Endodermal cell (in vitro differentiated cells): ENCODE results near the gene CPN2. TPM values are rescaled to one million over a fixed set of nuclear protein-coding genes. Genes with fewer than 3 reads are reported as not detected.

Source experiments
- DNase-seq: peaks from one replicate; pipeline ENCODE4 v3.0.0-alpha.2; 2017
- H3K27ac ChIP-seq: 2 replicates; pipeline ENCODE4 v1.5.1; 2013; ENCODE audit warnings: mild to moderate bottlenecking, low read depth, low read length, moderate library complexity
- H3K27me3 ChIP-seq: 2 replicates; pipeline ENCODE4 v1.6.1; 2013; ENCODE audit warnings: mild to moderate bottlenecking, low read length, moderate library complexity; ENCODE audit not compliant: insufficient read depth, control insufficient read depth, poor library complexity, severe bottlenecking
- H3K36me3 ChIP-seq: 2 replicates; pipeline ENCODE4 v1.7.0; 2013; ENCODE audit warnings: mild to moderate bottlenecking, low read length, moderate library complexity; ENCODE audit not compliant: control insufficient read depth, insufficient read depth
- H3K4me1 ChIP-seq: one replicate; pipeline ENCODE4 v1.7.0; 2013; ENCODE audit warnings: low read length; ENCODE audit not compliant: control insufficient read depth, insufficient read depth
- H3K4me3 ChIP-seq: 2 replicates; pipeline ENCODE4 v1.5.1; 2013; ENCODE audit warnings: mild to moderate bottlenecking, low read length, moderate library complexity
- H3K9ac ChIP-seq: 2 replicates; pipeline ENCODE4 v1.6.1; 2013; ENCODE audit warnings: mild to moderate bottlenecking, low read length, moderate library complexity; ENCODE audit not compliant: poor library complexity, severe bottlenecking; ENCODE audit errors: extremely low read depth
- H3K9me3 ChIP-seq: 2 replicates; pipeline ENCODE4 v1.6.1; 2013; ENCODE audit warnings: mild to moderate bottlenecking, low read length, moderate library complexity; ENCODE audit not compliant: control insufficient read depth
- H3K27ac Mint-ChIP-seq: 2 replicates; pipeline ENCODE4 v1.8.0; 2020; ENCODE audit warnings: mixed read lengths
- H3K27me3 Mint-ChIP-seq: 2 replicates; pipeline ENCODE4 v1.8.0; 2021; ENCODE audit warnings: mild to moderate bottlenecking, mixed read lengths; ENCODE audit not compliant: insufficient read depth
- H3K36me3 Mint-ChIP-seq: 2 replicates; pipeline ENCODE4 v1.8.0; 2020; ENCODE audit warnings: low read depth, mixed read lengths
- H3K4me1 Mint-ChIP-seq: 2 replicates; pipeline ENCODE4 v1.8.0; 2020; ENCODE audit warnings: mixed read lengths
- H3K4me3 Mint-ChIP-seq: 2 replicates; pipeline ENCODE4 v1.8.0; 2020; ENCODE audit warnings: mild to moderate bottlenecking, moderate library complexity, mixed read lengths
- H3K9me3 Mint-ChIP-seq: 2 replicates; pipeline ENCODE4 v1.8.0; 2020; ENCODE audit warnings: mild to moderate bottlenecking, mixed read lengths
- CTCF ChIP-seq: fragments of 200-600 bp; sonication (generic); conservative IDR thresholded peaks from 2 replicates; pipeline ENCODE4 v1.5.0; 2021; ENCODE audit warnings: antibody characterized with exemption, mild to moderate bottlenecking
- WGBS, 2 experiments: methylation state at CpG; one replicate each; pipeline versions ENCODE4 v1.1.5 to v1.1.7; 2013; ENCODE audit warnings: missing lambda C conversion rate in 2 of 2, mixed read lengths in 1 of 2; ENCODE audit not compliant: insufficient coverage in 1 of 2, insufficient read length in 1 of 2; 5-methylcytosine and 5-hydroxymethylcytosine counted together
- total RNA-seq, 2 donors: library from RNA; stranded (reverse); fragmentation: NEBNext Ultra II Directional in 1 of 2; extraction: Animal tissue kit (Norgen Biotek cat#: 25700) in 1 of 2; gene quantifications; 2 replicates in 1 of 2; 3 replicates in 1 of 2; pipeline ENCODE4 v1.2.1, GENCODE V29; 2021

The CPN2 gene
- total RNA-seq, 2 donors from 2014 or later, result 0.22 TPM; not detected in 1

GRCh38 chr3:194328053-194328657 lies 23.0 kb downstream of the CPN2 start:
- 92 to 94% methylated on average over 22 to 27 of the region's 27 CpGs for WGBS, 2 experiments
- no peak for TF ChIP-seq CTCF
- H3K4me3 ChIP-seq, result no peak overlapping the region
- Mint-ChIP-seq H3K9me3 (no peaks in the 10 kb centered on the region), H3K4me1 (peaks cover 4% of the 10 kb centered on the region), H3K27ac (no peak overlapping the region), H3K4me3 (no peak overlapping the region), H3K27me3 (peaks cover 26% of the 10 kb centered on the region), H3K36me3 (no peaks in the 10 kb centered on the region)
- no peaks in the 10 kb centered on the region for H3K36me3 ChIP-seq
- no peak for DNase-seq
- peaks cover 12% of the 10 kb centered on the region for H3K27me3 ChIP-seq
- peaks cover 4% of the 10 kb centered on the region for H3K4me1 ChIP-seq
- no peak overlapping the region for H3K27ac ChIP-seq
- H3K9me3 ChIP-seq, result peaks cover 5% of the 10 kb centered on the region
- H3K9ac ChIP-seq, result no peak overlapping the region

GRCh38 chr3:194327218-194328052 lies 23.7 kb downstream of the CPN2 start:
- DNase-seq, result no peak
- no peak for TF ChIP-seq CTCF
- Histone ChIP-seq H3K9me3 (peaks cover 5% of the 10 kb centered on the region), H3K27me3 (peaks cover 5% of the 10 kb centered on the region), H3K4me1 (peaks cover 4% of the 10 kb centered on the region), H3K27ac (no peak overlapping the region), H3K9ac (no peak overlapping the region), H3K4me3 (no peak overlapping the region), H3K36me3 (no peaks in the 10 kb centered on the region)
- peaks cover 2% of the 10 kb centered on the region for H3K4me1 Mint-ChIP-seq
- 80 to 92% methylated on average over 1 to 5 of the region's 5 CpGs for WGBS, 2 experiments
- H3K27me3 Mint-ChIP-seq, result peaks cover 19% of the 10 kb centered on the region
- H3K36me3 Mint-ChIP-seq, result no peaks in the 10 kb centered on the region
- no peak overlapping the region for H3K4me3 Mint-ChIP-seq
- H3K27ac Mint-ChIP-seq, result no peak overlapping the region
- H3K9me3 Mint-ChIP-seq, result peaks cover 6% of the 10 kb centered on the region

GRCh38 chr3:194326968-194327217 lies 24.2 kb downstream of the CPN2 start:
- 83 to 100% methylated on average over 1 to 2 of the region's 2 CpGs for WGBS, 2 experiments
- Mint-ChIP-seq H3K4me1 (peaks cover 3% of the 10 kb centered on the region), H3K27ac (no peak overlapping the region), H3K9me3 (peaks cover 10% of the 10 kb centered on the region), H3K27me3 (peaks cover 14% of the 10 kb centered on the region), H3K4me3 (no peak overlapping the region), H3K36me3 (no peaks in the 10 kb centered on the region)
- Histone ChIP-seq H3K27ac (no peak overlapping the region), H3K9ac (no peak overlapping the region), H3K4me3 (no peak overlapping the region), H3K36me3 (no peaks in the 10 kb centered on the region), H3K4me1 (peaks cover 4% of the 10 kb centered on the region), H3K9me3 (peaks cover 5% of the 10 kb centered on the region), H3K27me3 (no peaks in the 10 kb centered on the region)
- no peak for DNase-seq
- TF ChIP-seq CTCF, result no peak
